Activated CD8-positive, alpha-beta memory T cell treated with anti-CD3 and anti-CD28 coated beads, Interleukin-2, amount 50 U/mL, for 1 hour (primary cell): Measurements from ENCODE around the gene TAF3.

ENCODE experiments used
- DNase-seq: peaks from one replicate; pipeline ENCODE4 v3.0.0-alpha.2; 2020; ENCODE audit errors: extremely low read depth

The TAF3 gene

DNA sequence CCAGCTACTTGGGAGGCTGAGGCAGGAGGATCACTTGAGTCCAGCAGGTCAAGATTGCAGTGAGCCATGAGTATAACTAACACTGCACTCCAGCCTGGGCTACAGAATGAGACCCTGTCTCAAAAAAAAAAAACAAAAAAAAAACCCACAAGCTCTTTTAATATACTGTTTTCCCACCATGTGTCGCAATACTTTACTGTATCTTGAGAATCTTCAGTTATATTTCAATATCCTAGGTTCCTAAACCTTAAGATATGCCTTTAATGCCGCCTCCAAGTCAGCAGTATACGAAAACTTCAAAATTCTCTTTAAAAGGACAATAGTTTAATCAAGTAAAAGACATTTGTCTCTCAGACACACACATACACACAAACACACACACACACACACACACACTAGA lies 62.8 kb downstream of the TAF3 start:
- no peak for DNase-seq

DNA sequence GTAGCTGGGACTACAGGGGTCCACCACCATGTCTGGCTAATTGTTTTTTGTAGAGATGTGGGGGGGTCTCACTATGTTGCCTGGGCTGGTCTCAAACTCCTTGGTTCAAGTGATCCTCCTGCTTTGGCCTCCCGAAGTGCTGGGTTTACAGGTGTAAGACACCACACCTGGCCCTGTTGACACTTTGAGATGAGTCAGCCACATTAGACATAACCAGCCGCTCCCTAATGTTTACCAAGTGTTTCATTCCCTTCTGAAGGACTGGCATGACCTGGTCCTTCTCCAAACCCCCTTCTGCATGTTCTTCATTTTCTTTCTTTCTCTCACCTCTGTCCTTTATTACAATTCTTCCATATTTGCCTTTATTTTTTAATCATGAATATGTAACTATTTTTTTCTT lies 67.8 kb downstream of the TAF3 start:
- no peak for DNase-seq

DNA sequence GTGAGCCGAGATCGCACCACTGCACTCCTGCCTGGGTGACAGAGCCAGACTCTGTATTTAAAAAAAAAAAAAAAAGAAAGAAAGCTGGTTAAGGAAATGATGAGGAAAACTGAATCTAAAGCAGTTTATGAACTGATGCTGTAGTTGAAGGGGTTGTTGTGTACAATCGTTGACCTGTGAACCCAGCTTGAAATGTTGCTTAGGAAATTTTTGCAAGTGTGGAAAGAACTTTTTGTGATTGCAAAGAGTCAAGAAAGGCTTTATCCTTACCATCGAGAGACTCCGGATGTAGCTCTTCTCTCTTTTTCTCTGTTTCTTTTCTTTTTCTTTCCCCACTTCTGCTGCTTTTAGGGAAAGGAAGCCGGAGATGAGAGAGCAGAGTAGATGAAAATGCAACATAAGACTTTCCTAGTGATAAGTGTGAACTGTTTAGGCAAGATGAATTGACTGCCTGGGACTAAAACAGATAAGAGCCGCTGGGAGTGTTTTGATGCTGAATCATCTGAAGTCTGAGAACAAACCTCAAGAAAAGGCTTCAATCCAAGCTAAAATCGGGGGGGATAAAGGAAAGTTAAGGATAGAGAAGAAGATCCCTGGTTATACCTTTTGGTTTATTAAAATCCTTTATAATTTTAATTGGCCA lies 69.0 kb downstream of the TAF3 start:
- DNase-seq = no peak

DNA sequence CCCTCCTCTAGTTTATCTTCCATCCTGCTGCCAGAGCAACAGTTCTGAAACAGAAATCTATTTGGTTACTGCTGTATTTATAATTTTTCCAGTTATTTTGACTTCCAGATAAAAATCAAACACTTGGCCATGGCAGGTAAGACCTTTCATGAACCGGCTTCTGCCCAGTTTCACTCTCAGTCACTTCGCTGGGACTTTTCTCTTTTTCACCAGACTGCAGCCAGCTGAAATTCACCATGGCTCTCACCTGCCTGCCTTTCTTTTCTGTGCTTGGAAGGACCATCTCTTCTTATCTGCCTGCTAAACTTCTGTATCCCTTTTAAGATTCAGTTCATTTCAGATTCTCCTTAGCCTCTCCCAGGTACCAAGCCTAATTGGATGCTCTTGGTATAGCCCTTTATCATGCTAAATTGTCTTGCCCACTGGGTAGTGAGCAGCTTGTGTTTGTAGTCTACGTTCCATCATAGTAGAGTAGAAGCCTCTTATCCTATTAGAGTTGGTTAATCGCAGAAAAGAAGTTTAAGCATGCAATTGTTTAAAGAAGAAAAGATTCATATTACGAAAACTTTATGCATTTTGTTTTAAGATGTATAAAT lies 71.7 kb downstream of the TAF3 start:
- no peak for DNase-seq

DNA sequence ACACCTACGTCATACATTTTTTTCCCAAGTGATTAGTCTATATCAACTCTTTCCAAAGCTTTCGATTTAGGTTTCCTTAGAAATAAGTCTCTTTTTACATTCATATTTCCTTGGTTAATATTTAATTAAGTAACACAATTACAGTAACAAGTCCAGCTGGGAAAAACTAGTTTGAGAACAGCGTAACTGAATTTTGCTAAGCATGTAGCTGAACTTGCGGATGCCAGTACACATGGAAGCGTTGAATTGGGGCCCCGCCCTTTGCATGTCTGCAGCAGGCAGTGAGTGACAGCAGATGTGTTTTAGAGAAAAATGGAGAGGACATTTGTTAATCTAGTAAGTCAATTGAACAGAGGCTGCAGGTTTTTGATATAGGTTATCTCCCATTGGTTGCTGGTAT lies 72.5 kb downstream of the TAF3 start:
- DNase-seq = no peak

GRCh38 chr10:7891634-7892033 lies 73.3 kb downstream of the TAF3 start:
- DNase-seq = no peak

DNA sequence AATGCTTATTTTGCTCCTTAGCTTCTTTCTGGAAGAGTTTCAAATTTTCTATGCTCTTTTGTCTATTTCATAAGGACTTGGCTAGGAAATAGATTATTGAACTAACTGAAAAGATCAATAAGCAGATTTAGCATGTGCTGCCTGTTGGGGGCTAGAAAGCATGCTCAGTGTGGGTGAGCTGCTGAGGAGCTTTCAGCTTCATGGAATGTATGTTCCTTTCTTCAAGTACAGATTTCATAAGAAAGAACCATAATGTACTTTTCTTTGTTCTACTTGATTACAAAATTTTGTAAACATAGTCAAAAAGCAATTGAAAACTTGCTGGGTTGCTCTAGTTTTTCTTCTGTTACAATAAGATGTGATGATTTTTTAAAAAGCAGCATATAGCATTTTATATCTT lies 73.8 kb downstream of the TAF3 start:
- no peak for DNase-seq

DNA sequence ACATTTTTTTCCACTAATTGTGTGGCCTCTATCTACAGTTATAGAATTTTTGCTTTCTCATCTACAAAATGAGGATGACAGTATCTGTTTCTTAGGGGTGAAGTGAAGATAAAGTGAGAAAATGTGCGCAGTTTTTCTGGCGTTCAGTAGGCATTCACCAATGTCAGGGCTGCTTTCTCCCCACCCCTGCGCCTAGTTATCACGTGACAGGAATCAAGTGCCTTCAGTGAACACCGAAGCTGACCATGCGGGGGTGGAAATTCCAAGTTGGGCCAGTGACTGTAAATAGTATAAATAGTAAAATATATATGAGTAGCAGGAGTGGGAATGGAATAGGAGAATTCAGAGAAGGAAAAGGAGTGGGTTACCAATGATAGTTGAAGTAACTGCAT lies 77.4 kb downstream of the TAF3 start:
- DNase-seq = no peak

DNA sequence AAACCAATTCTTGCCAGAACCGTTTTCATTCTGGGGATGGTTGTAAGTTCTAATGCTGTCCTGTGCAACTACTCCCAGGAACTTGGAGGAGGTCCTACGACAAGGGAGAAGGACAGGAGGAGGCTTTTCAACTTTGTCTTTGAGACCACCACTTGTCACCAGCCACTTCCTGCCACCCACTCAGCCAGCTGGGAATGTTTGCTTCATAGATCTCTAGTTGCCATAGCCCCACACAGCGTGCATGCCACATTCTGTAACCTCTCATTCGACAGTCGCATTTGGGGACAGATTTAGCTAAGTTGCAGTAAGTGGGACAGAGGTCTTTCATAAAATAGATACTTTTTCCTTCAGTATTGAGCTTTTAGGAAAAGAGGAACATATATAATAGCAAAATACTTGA lies 78.0 kb downstream of the TAF3 start:
- no peak for DNase-seq

- no peak for DNase-seq
Measured at GRCh38 chr10:7901256-7901655, 83.0 kb downstream of the TAF3 start.

DNA sequence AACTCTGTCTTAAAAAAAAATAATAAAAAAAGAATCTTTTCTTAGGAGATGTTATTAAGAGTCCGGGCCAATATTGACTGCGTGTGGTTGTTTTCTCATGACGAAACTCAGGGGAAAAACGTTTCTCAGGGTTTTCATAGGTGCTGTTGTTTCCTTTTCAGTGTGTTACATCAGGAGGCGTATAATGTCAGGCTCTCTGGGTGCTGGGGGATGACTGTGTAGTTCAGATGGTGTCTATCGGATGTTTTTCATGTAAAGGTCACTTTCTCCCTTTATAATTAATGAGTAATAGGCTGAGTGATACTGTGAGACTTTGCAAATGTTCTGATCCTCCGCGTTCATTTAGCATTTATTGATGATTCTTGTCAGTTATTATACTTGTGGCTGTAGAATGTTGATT lies 84.1 kb downstream of the TAF3 start:
- DNase-seq = no peak

DNA sequence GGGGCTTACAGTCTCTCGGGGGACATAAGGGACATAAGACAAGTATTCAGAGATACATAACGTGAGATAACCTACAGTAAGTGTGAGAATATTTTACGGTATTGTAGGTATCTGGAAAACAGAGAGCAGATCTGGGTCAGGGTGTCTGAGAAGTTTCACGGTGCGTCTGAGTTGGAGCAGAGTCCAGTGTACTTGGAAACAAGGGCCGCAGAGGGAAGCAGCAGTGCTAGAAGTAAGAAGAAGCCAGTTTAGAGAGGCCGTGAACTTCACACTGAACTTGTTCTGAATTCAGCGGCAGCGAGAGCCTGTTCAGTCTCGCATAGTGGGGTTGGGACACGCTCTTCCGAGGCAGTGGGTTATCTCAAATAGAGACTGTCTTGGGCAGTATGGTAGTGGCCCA lies 85.5 kb downstream of the TAF3 start:
- no peak for DNase-seq

DNA sequence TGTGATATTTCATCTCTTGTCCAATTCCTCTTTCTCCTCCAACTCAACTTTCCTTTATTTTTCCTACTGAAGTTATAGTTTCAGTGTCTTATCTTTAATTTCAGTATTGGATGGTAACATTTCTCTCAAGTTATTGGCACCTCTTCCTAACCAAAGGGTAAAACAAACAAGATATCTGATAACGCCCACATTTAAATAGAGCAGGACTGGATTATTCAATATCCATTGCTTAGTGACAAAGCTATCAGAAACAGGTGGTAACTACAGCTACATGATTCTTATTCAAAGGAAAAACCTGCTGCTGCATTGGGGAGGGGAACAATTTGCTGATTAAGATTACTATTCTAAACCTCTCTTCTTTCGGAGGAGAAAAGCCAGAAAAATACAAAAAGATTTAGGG lies 87.8 kb downstream of the TAF3 start:
- no peak for DNase-seq

- DNase-seq = no peak
Measured at GRCh38 chr10:7908541-7909210, 90.4 kb downstream of the TAF3 start.

GRCh38 chr10:7913126-7913872 lies 95.0 kb downstream of the TAF3 start:
- DNase-seq = no peak

GRCh38 chr10:7915923-7916536 lies 97.7 kb downstream of the TAF3 start:
- no peak for DNase-seq

DNA sequence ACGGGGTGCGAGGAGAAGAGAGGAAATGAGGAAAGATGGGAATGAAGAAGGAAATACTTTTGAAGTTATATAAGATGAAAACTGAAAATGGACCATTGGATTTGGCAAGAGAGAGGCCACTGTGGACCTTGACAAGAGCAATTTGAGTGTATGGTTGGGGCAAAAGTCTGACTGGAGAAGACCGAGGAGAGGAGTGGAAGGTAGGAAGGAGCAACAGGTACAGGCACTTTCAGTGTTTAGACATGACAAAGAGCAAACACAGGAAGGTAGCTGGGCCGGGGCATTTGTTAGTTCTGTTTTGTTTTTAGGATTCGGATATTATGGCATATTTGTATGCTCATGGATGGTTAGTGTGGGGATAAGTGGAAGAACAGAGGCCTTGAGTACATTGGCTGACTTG lies 99.4 kb downstream of the TAF3 start:
- no peak for DNase-seq

DNA sequence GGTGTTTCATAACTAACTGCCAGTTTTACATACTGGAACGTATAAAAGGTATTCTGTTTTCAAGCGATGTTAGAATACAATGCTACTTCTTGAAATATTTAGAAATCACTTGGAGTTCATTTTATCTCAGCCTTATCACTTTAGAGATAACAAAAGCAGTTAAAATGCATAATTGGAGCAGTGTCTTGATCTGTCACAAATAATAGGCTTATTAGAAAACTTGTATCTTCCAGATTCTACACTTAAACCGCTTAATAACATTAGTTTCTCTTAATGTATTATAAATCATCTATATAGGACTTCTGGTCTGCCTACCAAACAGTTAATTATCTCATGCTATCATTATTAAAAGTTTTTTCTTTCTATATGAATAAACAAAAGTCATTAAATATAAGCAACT lies 104.4 kb downstream of the TAF3 start:
- DNase-seq = no peak

GRCh38 chr10:7928536-7928935 lies 110.2 kb downstream of the TAF3 start:
- DNase-seq = no peak

- DNase-seq = no peak
Measured at GRCh38 chr10:7932301-7933036, 114.2 kb downstream of the TAF3 start.

DNA sequence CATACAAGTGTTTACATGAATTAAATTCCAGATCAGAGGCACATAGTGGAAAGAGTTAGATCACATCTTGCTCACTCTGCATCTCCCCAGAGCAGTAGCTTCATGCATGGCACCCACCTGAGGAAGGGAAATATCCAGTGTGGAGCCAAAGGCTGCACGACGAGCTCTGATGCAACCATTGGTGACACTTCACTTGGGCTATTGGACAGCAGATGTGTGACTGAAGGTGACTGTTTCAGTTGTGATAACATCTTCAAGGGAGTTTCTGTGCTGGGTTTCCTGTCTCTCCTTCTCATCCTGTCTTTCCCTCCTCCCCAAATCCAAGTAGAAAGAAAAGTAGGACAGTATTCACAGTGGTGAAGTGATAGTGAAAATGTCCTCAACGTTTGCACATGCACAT lies 115.0 kb downstream of the TAF3 start:
- DNase-seq = no peak

DNA sequence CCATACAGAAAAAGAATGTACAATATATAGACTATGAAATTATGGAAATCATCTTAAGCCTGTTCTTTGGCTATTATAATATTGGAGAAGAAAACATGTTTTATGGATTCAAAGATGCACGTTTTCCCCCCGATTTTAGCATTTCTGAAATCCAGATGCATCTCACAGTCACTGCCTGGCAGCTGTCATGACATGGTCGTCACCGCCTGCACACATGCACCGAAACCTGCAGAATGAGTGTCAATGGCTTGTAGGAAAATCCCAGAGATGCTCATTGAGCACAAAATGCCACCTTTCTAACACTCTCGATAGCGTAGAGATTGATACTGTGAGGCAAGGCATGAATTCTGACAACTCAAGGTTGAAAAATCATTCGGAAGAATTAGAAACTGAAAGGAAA lies 115.5 kb downstream of the TAF3 start:
- no peak for DNase-seq
